ENCODE results near the gene CLSTN3.
"Not testable (repeated sequence)": the region's sequence is repeated elsewhere in the genome, so short reads cannot be mapped to it uniquely, and the experiment has no call there.

CLSTN3 gene

DNA sequence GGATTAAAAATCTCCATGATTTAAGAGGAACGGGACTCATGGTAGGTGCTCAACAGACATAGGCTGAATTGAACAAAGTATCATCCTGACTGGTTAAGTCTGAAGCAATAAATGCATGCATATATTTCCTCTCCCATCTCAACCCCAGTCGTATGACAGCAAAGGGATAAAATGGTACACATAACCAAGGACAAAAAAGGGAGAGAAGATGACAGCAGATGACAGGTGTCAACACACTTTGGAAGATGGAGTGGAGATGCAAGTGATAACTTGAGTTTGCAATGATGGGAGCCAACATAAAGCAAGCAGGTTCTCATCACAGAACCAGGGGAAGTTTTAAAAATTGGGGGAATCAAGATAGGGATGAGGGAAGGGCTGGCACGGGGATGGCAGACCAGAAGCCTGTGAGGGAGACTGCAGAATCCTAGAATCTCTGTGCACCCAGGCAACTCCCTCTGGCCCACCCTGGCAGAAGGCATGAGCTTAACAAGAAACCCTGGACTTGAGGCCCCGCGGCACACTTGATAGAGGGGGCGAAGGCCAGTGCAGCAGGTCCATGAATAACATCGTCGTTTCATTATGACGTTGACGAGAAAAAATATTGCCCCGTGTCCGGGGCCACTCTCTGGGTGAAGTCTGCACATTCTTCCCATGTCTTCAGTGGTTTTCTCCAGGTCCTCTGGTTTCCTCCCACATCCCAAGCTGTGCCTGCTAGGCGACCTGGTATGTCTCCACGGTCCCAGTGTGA, 26.2 kb upstream of the CLSTN3 start:
- no peak for DNase-seq (ENCODE audit: low spot score)

DNA sequence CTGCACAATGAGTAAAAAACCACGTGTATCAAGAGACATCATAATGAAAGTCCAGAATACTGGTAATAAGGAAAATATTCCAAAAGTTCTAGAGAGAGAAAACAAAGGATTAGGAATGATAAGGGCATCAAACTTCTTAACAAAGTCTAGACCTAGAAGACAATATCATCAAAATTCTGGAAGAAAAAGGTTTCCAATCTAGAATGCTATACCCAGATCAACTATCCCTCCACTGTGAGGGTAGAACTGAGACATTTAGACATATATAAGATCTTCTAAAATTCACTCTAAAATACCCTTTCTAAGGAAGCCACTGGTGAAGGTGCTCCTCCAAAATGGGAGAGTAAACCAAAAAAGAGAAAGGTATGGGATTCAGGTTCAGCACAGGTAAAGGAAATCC, 24.1 kb upstream of the CLSTN3 start:
- no peak for DNase-seq (ENCODE audit: low spot score)

DNA sequence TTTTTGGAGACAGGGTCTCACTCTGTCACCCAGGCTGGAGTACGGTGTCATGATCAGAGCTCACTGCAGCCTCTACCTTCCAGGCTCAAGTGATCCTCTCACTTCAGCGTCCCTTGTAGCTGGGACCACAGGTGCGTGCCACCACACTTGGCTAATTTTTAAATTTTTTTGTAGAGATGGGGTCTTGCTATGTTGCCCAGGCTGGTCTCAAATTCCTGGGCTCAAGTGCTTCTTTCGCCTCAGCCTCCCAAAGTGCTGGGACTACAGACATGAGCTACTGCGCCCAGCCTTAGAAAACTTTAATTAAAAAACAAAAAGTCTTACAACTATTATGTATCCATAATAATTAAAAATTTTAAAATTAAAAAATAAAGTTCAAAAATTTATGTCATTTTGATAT, 23.0 kb upstream of the CLSTN3 start:
- DNase-seq (ENCODE audit: low spot score) = not testable (repeated sequence)

DNA sequence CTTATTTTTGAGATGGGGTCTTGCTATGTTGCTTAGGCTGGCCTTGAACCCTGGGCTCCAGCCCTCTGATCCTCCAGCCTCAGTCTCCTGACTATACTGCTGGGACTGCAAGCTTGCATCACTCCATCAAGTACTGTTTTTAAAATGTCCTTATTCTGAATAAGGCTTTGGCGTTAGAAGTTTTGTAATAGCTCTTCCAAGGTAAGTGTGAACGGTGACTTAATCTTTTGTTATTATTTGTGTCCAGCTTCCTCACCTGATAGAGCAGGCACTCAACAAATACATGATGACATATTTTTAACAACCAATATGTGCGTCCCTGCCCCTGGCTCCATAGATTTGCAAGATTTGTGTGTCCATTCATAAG, 22.6 kb upstream of the CLSTN3 start:
- no peak for DNase-seq (ENCODE audit: low spot score)

DNA sequence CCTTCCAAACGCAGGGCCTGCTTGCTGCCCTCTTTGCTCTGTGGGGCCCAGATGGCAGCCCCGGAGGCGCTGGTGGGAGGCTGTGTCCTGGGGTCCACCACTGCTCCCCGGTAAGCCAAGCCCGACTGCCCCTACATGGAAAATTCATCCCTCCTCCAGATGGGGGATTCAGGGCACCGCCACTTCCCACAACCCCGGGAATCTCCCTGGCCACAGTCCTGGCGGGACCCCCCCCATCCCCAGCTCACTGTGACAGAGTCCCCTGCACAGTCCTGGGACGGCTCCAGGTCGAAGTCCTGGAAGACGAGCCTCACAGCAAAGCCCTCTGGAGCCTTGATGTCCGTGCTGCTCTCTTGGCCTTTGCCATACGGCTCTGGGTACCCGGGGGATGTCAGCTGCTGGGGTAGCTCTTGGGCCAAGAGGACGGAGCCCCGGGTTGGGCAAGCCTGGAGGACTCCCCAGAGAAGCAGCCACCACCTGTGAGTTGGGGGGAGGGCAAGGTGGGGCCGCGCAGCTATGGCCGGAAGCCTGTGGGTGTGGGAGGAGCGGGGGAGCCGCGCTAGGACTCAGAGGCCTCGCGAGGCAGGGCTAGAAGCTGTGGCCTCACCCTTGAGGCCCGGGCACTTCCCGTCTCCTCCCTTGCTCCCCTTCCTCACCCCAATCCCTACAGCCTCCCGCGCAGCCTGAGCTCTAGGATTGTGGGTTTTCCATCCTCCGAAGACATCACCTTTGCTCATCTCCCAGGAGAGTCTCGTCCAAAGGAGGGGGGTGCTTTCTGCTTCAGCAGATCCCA, 22.0 kb upstream of the CLSTN3 start:
- peak; percentile 68 for DNase-seq (ENCODE audit: low spot score)

DNA sequence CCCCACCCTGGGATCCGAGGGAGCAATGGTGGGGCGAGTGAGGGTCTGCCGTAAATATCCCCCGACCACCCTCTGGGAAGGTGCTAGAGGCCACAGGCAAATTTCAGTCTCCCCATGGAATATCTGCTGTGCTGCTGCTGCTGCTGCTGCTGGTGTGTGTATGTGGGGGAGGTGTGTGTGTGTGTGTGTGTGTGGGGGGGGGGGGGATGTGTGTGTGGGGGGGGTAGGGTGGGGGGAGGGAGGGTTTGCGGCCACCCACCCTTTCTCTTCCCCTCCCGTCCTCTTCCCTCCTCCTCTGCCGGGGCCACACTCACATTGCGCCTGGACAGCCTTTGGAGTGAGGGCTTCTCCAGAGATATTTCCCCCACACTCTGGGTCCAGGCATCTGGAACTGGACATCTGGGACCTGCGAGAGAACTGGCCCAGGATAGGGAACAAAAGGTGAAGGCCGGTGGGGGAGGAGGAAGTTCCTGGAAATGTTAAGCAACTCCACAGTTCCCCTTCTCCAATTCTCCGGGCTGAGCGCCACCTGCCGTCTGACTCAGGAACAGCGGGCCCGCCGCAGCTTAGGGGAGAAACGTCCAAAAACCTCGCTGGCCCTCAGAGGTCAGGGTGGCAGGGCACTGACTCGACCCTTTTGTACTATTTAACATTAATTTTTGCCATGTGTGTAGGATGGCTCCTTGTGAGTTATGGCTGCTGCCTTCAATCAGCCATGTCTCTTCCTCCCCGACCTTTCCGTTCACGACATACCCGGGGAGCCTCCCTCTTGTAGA, 21.2 kb upstream of the CLSTN3 start, which contains the start of gene C1RL:
TSS of gene C1RL (minus strand) at position 419 of the 776 bp plus-strand sequence. CDS start at position 385, 34 bp downstream.
- peak; percentile 76 for DNase-seq (ENCODE audit: low spot score)

DNA sequence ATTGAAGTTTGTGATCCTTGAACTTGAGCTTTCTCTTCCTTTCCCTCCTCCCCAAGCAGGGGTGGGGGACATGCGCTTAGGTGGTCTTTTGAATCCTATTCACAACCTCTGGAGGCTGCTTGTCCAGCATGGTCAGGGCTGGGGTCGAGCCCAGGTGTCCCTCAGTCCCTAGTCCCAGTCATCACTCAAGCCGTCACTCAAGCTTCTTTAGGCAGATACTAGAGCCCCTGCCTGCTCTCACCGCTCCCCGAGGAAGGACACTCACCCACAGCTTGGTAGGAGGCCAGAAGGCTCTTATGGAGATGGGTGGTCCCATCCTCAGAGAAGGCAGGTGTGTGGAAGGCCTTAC, 20.6 kb upstream of the CLSTN3 start:
- DNase-seq (ENCODE audit: low spot score) = no peak

DNA sequence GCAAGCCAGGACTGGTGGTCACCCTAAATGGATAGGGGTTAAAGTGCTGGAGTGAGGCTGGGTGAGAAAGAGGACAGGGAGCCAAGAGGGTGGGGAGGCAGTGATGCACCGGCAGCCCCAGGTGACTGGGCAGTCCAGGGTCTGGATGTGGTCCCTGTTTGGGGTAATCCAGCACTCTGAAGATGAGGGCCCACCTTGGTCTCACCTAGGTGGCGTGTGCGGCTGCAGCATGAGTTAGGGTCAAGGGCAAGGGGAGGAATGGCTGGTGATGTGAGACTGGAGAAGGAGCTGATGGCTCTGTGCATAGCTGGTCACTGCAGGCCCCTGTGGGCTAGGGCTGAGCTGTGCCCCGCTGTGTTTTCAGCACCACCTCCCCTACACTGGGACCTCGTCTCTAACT, 19.5 kb upstream of the CLSTN3 start:
- no peak for DNase-seq (ENCODE audit: low spot score)

DNA sequence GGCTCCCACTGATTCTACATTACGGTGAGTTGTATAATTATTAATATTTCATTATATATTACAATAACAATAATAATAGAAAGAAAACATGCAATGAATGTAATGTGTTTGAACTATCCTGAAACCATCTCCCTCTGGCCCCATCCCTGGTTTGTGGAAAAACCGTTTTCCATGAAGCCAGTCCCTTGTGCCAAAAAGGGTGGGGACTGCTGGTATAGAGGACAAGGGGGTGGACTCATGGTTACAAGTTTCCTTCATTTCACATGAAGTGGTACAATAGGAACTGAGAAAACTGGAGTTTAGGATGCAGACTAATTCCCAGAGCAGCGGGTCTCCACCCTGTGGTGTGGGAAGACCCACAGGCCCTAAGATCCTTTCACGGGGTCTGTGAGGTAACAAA, 18.1 kb upstream of the CLSTN3 start:
- DNase-seq (ENCODE audit: low spot score) = no peak

DNA sequence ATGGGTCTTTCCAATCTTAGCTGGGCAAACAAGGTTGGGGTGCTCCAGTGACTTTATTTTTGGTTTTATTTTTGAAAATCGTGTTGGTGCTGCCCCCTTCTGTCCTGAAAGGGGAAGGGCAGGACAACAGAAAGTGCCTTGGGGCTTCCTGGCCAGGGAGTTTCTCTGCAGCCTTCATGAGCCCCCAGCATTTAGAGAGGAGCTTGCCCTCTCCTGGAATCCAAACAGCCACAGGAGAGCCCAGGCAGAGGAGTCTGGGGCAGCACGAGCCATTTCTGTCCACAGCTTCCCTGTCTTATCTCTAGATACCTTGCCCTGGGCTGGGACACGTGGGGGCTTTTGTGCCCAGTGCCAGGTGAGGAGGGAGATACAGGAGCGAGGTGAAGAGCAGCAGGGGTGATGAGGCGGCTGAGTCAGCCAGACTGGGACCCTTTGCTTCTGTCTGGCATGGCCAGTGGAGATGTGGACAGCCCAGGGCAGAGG, 16.7 kb upstream of the CLSTN3 start:
- peak; percentile 80 for DNase-seq (ENCODE audit: low spot score)

DNA sequence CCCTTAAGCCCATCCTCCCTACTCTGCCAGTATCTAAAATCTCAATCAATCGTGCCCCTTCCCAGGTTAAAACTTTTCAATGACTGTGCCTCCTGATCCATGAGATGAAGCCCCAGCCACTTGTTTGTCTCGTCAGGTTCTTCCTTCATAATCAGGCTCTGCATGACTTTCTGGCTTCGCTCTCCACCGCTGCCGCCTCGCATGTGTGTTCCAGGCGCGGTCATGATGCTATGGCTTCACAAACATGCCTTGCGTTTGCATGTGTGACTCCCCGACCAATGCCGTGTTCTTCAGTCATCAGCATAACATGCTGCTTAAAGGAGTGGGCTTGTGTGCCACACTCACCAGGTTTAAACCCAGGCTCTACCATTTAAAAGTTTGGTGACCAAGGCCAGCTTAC, 16.2 kb upstream of the CLSTN3 start:
- no peak for DNase-seq (ENCODE audit: low spot score)

DNA sequence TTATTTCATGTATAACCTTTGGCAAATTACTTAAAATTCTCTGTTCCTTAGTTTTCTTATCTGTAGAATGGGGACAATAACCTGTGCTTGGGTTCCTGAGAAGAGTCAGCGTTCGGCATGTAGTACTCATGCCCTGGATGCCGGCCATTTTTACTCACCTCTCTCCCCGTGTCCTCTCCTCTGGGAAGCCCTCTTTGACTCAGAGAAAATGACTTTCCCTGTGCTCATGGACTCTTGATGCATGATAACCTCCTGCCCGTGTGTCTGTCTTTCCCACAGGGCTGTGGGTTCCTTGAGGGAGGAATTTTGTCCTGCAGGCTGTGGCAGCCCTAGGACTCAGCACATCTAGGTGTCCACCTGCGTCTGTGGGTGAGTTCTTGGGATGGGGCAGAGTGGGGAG, 15.3 kb upstream of the CLSTN3 start:
- DNase-seq (ENCODE audit: low spot score) = no peak

DNA sequence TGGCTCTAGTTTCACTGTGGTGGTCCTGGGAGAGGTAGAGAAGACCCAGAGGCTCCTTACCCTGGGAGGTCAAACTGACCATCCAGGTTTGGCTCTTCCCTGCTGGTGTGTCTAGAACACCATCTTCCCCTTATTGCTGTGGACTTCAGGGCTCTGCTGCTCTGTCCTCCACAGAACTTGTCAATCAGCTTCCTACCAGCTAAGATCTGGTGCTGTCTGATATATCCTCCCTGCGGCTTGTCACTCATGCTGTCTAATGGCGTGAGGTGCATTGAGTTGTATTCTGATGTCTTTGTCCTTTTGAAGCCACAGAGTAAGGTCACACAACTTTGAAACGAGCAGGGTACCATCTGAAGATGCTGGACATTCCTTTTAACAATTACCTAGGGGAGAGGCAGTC, 14.0 kb upstream of the CLSTN3 start:
- no peak for DNase-seq (ENCODE audit: low spot score)

DNA sequence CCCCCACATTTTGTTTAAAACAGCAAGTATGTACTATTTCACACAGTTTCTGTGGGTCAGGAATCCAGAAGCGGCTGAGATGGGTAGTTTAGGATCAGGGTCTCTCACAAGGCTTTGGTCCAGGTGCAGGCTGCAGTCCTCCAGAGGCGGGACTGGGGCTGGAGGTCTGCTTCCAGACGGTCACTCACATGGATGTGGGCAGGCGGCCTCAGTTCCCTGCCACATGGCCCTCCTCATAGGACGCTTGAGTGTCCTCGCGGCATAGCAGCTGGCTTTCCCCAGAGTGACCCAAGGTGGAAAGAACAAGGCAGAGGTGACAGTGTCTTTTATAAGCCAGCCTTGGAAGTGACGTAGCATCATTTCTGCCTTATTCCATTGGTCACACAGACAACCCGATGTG, 13.3 kb upstream of the CLSTN3 start:
- DNase-seq (ENCODE audit: low spot score) = no peak

DNA sequence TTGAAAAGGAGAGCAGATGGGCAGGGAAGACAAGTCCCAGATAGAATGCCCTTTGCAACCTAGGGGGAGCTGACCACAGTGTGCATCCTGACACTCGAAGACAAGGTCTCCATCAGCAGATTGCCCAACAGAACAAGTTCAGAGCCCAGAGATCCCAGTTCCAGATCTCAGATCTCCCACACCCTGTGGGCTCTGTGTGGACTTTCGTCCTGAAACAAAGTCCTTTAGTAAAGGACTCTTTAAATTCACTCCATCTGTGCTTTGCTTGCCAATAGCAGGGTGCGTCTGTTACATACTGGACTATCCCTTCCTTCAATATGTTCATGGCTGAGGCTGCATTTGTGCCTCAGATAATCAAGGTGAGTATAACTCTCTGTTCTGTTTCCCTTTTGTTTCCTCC, 12.5 kb upstream of the CLSTN3 start:
- DNase-seq (ENCODE audit: low spot score) = no peak

DNA sequence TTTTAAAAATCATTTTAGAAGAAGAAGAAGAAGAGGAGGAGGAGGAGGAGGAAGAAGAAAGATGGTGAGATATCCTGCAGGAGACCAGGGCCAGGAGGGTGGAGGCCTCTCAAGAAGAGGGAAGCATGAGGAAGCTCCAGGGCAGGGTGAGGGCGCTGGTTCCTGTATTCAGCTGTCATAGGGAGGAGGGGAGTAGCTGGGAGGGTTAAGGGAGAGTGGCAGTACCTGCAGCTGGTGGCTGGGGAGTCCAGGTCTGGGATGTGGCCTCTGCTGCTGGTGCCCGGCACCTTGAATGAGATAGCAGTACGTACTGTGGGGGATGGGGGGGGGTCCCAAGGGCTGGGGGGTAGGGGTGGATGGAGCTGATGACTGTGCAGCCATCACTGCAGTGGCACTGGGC, 11.3 kb upstream of the CLSTN3 start:
- DNase-seq (ENCODE audit: low spot score) = no peak

DNA sequence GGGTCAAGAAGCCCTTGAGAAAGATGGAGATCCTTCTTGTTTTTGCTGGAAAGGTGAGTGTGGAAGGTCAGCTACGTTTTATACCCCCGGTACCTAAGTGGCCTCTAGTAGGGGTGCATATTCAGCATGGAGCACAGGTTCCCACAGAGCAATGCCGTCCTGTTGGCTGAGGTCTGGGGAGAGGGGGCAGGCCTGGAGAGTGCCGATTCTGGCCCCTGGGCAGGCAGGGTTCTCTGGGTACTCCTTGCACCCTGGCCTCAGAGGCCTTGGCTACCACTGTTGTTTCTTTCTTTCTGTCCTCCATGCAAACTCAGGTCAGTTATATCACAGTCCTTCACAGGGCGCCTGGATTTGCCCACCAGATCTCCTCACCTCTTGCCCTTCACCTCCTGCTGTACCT, 10.0 kb upstream of the CLSTN3 start:
- no peak for DNase-seq (ENCODE audit: low spot score)

DNA sequence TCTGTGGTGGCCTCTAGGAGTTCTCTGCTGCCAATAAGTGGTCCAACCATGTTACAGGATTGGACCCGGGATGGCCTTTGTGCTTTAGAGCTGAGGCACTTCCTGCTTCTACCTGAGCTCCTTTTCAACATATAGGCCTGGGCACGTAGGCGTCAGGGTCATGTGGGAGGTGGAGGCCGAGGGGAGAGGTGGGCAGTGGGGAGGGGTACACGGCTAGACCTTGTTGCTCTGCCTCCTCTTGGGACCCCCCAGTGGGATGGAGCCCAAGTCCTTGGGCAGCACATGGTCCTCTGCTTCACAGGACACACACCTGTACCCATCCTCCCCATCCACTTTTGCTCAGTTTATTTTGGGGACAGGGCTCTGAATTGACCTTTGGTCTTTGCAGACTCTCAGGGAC, 8.8 kb upstream of the CLSTN3 start:
- no peak for DNase-seq (ENCODE audit: low spot score)

DNA sequence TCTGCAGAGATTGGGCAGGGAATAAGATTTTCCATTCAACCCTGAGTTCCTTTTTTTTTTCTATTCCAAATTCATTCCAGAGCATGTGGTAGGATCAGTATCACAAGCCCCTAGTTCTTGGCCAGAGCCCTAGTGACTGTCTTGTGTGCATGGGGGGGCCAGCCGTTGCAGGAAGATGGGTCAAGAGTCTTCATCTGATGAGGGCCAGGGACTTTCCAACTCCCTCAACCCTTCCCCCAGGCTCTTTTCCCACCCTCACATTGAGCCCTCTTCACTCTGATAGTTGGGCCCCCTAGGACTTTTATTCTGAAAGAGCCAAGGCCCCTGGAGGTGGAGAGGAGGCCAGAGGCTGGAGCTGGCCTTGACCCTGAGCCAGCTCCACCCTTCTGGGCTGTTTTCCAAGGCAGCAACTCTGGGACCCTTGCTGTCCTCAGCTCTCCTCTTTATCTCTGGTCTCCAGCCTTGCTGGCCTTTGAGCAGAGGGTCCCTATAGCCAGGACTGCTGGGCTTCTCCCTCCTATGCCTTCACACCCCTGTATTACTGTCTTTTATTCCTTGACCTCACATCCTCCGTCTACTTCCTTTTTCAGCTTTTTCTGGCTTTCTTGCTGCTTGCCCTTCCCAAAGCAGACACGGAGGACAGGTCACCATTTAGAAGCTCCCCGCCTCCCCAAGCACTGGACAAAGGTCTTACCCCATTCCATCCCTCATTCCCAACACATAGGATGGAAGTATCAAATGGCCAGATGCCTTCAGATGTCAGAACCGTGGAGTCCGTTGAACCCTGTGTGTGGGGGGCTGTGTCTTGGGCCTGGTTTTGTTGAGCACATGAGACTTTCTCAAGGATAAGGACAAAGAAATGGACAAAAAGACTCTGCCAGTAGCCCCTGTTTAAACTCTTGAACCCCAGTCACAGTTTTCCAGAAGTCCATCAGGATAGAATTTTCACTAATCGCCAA, 7.1 kb upstream of the CLSTN3 start:
- DNase-seq (ENCODE audit: low spot score) = no peak

DNA sequence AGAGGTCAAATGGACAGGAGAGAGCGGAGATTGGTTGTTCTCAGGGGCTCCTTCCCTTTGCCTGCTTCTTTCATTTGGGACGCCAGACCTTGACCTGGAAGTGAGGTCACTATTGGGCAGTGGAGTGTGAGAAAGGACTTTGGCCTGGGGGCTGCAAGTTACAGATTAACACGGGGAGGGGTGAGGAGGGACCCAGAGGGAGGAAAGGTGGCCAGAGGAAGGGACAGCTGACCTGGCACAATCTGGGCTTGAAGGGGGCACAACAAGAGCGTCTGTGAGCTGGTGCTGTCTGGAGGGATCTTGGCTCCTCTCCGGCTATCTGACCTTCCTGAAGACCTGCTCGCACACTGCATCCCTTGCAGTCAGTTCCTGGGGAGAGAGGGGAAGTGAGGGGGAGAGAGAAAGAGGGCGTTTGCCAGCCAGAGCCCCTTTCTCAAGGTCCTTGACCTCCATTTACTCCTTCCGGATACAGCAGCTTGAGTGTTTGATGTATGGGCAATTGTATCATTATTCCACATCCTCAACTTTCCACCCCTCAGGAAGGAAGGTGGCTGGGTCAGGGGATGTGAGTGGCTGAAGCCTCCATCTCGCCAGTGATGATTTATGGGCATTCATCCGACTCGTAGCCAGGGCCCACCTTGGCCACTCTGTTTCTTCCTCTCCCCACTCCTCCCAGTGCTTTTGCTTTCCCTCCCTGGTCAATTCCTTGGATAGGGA, 6.2 kb upstream of the CLSTN3 start:
- no peak for DNase-seq (ENCODE audit: low spot score)

DNA sequence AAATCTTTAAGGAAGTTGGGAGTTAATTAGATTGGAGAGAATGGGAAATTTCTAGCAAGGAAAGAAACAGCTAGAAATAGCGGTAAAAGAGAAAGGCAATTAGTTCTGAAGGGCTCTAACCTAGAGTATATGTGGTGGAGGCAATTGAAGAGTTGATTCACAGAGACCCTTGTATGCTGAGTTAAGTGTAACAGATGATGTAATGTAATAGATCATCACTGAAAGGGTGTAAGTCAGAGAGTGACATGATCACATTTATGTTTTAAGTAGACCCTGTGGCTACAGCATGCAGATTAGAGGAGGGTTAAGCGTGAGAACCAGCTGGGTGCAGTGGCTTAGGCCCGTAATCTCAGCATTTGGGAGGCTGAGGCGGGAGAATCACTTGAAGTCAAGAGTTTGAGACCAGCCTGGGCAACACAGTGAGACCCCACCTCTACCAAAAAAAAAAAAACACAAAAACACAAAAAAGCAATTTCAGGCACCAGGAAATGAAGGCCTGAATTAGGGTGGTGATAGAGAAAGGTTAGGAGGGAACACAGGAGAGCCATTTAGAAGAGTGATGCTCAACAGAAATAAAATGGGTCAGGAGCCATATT, 4.4 kb upstream of the CLSTN3 start:
- no peak for DNase-seq (ENCODE audit: low spot score)
